Smooth muscle cell of the brain vasculature (primary cell): Measurements from ENCODE around the gene CBX7.
"Not testable (repeated sequence)": the region's sequence is repeated elsewhere in the genome, so short reads cannot be mapped to it uniquely, and the experiment has no call there.

ENCODE experiments used
- DNase-seq: peaks from one replicate; pipeline ENCODE4 v3.0.0-alpha.2; 2012; ENCODE audit warnings: low read depth, low spot score

The CBX7 gene

DNA sequence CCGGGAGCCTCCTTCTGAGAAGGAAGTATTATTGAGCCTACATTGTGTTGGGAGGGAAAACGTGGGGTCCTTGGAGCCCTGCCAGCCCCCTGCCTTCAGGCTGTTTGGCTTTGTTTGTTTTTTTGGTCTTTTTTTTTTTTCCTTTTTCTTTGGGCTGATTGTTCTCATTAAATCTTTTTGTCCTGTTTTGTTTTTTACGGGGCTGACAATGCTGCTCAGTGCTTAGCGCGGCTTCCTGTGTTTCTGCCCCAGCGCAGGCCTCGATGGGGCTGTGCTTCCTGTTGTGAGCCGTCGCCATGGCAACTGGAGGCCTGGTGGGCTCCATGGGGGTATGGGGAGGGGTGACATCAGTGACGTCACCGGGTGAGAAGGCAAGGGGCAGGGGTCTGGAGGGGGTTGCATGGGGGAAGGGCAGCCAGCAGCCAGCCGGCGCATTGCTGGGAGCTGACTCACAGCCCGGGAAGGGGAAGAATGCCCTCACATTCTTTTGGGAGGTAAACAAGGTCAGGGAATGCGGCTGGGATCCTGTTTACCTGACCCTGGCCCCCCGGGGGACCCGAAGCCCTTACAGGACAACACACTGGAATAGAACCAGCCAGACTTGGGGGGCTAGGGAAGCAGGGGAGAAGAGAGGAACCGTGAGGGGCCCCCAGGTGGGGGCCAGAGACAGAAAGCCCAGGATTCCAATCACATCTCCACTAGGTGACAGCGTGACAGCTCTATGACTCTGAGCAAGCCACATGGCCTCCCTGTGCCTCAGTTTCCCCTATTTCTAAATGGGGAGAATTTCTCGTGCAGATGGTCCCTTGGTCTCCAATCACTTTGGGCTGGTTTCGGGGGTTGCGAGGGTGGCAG lies 22.2 kb upstream of the CBX7 start:
- DNase-seq = peak; percentile 81

DNA sequence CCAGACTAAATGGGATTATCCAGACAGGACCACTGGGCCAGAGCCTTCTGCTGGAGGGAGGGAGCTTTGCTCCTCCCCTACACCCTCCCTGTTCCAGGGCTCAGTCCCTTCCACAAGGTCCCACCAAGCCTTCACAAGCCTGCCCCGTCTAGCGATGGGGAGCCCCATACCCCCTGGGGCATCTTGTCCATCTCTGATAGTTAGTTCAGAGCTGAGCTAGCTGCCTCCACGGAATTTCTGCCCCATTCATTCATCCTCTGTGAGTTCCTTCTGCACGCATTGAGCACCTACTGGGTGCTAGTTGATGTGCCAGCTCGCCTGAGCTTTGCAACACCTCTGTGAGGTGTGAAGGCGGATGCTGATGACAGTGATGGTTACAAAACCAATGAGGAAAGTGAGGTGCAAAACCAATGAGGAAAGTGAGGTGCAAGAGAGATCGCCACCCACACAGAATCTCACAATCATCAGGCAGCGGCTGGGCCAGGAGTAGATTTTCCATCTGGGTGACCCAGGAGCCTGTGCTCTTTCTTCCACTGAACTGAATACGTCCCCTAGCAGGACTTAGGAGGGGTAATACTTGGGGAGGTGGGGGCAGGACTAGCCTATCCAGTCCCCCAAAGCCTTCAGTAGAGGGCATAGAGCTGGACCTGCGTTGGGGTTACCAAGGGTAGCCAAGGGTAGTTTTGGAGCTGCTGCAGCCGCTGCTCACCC lies 21.5 kb upstream of the CBX7 start:
- DNase-seq = no peak

GRCh38 chr22:39173050-39173706 lies 20.7 kb upstream of the CBX7 start:
- no peak for DNase-seq

DNA sequence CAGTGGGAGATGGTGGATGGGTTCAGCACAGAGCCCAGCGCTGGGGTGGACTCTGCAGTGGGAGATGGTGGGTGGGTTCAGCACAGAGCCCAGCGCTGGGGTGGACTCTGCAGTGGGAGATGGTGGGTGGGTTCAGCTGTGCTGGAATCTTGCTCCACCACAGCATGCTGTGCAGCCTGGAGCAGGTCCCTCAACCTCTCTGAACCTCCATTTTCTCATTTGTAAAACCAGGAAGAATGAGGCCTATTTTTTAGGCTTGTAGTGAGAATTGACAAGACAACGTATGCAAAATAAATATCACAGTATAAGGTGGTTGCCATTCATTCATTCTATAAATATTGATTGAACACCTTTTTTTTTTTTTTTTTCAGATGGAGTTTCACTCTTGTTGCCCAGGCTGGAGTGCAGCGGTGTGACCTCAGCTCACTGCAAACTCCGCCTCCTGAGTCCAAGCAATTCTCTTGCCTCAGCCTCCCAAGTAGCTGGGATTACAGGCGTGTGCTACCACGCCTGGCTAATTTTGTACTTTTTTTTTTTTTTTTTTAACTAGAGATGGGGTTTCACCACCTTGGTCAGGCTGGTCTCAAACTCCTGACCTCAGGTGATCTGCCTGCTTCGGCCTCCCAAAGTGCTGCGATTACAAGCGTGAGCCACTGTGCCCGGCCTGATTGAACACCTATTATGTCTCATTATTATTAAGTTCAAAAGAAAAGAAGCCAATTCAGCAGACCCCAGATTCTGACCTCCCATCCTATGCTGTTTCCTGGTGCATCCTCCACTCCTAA lies 20.0 kb upstream of the CBX7 start:
- DNase-seq = not testable (repeated sequence)

- DNase-seq = no peak
These were observed 19.3 kb upstream of the CBX7 start for GRCh38 chr22:39171623-39172264.

DNA sequence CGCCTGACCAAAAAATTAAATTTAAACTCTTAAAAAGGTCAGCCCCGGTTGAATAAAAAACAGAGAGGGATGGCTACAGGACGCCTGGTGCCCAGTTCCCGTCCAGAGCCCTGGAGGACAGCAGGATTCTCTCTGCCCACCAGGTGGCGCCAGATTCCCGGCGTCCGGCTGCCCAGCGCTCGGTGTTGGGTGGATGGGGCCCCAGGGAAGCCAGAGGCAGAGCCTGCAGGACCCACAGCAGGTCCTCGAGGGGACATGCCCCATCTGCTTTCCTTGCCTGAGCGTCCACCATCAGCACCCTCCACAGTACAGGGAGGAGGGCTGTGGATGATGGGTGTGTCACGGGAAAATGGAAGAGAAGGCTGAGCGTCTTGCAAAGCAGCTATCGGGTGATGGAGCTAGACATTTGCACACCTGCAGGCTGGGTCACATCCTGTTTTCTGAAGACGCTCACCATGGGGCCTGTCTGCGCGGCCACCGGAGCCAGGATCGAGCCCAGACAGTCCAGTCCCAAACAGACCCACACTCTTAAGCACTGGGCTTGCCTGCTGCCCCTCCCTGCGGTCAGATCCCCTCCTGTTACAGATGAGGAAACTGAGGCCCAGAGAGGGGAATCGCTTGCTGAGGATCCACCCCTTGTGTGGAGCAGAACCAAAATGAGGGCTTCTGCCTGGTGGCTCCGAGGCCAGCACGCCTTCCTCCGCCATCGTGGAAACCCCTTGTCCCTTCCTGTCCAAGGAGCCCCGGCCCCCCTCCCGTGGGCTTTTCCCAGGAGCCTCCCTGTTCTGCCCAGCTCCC lies 18.5 kb upstream of the CBX7 start:
- DNase-seq = peak; percentile 37

- DNase-seq = no peak
These were observed 17.5 kb upstream of the CBX7 start for GRCh38 chr22:39169797-39170466.

DNA sequence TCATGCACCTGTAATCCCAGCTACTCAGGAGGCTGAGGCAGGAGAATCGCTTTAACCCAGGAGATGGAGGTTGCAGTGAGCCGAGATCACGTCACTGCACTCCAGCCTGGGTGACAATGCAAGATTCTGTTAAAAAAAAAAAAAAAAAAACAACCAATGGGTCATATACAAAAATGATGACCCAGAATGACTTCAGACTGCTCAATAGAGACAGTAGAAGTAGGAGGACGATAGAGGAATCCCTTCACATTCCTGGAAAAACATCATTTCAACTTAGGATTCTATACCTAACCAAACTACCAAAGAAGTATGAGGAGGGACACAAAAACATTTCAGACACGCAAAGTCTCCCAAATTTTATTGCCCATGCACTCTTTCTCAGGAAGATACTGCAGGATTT lies 14.1 kb upstream of the CBX7 start:
- no peak for DNase-seq

DNA sequence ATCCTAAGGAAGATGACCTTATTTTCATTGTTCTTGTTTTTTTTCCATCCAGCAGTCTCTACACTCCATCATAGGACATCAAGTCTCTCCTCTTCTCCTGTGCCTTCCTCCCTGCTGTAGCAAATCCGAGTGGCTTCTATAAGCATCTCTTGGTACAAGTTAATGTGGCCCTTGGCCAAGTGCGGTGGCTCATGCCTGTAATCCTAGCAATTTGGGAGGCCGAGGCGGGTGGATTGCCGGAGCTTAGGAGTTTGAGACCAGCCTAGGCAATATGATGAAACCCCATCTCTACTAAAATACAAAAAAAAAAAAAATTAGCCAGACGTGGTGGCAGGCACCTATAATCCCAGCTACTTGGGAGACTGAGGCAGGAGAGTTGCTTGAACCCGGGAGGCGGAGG lies 3.6 kb upstream of the CBX7 start:
- DNase-seq = not testable (repeated sequence)

DNA sequence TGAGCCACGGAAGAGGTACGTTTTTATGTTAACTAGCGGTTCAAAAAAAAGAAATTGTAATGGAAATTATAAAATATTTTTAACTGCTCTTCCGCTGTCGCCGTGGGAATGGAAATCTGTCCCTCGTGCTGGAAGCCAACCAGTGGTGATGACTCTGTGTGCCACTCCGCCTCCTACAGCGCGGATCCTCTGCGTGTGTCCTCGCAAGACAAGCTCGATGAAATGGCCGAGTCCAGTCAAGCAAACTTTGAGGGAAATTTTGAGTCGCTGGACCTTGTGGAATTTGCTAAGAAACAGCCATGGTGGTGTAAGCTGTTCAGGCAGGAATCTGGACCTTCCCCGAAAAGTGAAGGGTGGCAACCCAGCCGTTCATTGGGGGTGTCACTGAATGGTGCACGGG lies 2.9 kb upstream of the CBX7 start:
- DNase-seq = no peak

GRCh38 chr22:39153220-39153717 lies 789 bp upstream of the CBX7 start:
- no peak for DNase-seq

DNA sequence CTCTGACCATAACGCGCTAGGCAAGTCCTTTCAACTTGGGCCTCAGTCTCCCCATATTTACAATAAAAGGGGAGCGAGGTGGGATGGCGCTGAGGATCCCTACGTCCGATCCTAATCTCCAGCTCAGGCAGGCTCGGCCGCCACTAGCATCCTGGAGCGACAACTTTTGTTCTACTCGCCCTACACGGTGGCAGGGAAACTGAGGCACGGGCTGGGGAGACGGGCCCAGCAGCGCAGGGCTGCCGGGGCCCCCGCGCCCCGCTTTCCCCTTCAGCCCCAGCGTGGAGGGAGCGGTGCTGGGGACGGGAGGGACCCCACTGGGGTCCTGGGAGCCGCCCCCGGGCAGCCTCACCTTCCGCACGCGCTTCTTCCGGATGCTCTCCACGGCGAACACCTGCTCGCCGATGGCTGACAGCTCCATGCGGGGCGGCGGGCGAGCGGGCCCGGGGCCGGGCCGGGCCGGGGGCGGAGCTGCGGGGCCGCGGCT lies 413 bp downstream of the CBX7 start:
- no peak for DNase-seq

- DNase-seq = no peak
These were observed 1.0 kb downstream of the CBX7 start for GRCh38 chr22:39151329-39151975.

GRCh38 chr22:39150848-39151215 lies 1.6 kb downstream of the CBX7 start:
- DNase-seq = no peak

DNA sequence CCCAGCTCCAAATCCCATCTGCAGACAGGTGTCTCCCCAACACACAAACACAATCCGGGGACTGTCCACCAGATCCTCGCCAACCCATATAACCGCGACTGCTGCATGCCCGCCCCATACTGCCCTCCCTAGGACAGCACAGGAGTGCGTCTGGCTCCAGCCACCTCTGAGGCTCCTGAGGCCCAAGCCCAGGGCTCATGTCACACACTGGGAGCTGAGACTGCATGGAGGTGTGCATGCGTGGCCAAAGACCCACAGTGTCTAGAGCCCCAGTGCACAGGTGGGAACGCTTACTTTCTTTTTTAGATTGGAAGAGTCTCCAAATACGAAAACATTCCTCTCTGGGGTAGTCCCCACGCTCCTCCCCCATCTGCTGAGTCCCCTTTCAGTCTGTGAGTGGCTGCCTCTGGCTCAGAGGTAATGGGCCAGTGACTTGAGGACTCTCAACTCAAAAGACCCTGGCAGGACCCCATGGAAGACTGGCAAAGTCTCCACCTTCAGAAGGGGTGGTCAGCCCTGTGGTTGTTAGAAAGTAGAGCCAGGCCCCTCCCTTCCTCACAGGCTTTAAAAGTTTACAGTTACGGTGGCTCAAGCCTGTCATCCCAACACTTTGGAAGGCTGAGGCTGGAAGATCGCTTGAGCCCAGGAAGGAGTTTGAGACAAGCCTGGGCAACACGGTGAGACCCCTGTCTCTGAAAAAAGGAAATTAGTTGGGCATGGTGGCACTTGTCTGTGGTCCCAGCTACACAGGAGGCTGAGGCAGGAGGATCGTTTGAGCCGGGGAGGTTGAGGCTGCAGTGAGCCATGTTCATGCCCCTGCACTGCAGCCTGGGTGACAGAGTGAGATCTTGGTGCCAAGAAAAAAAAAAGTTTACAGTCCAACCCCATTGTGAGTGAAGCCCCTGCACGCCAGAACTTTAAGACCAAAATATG lies 2.3 kb downstream of the CBX7 start:
- no peak for DNase-seq

GRCh38 chr22:39148727-39149535 lies 3.5 kb downstream of the CBX7 start:
- DNase-seq = no peak
